Caco-2 (cell line): ENCODE measurements around the gene ITLN2. TPM values are rescaled to one million over a fixed set of nuclear protein-coding genes. Genes with fewer than 3 reads are reported as not detected.
"Not testable (repeated sequence)": the region's sequence is repeated elsewhere in the genome, so short reads cannot be mapped to it uniquely, and the experiment has no call there.

Source experiments
- BruUV-seq: library from RNA; stranded (reverse); fragments of 400-500 nt; replicated peaks from 2 replicates; lab custom pipeline; 2021; lab: Mats Ljungman, UMichigan
- CTCF ChIA-PET: fragments of 300-600 bp; sonication (Branson Sonifier 250); formaldehyde crosslinking; loops from one replicate; lab custom pipeline; 2022; ENCODE audit warnings: antibody characterized with exemption; lab: Charles Lee
- POLR2A ChIA-PET: fragments of 300-600 bp; sonication (Branson Sonifier 250); formaldehyde crosslinking; loops from one replicate; lab custom pipeline; 2022; ENCODE audit warnings: antibody characterized with exemption; lab: Charles Lee
- DNase-seq, 2 experiments: peaks; one replicate each; pipeline versions ENCODE4 v3.0.0 to v3.0.0-alpha.2; 2020 to 2022
- H3K27me3 ChIP-seq: replicated peaks from 2 replicates; pipeline ENCODE4 v1.6.0; 2011; ENCODE audit warnings: low read length; ENCODE audit not compliant: control insufficient read depth, insufficient read depth
- H3K36me3 ChIP-seq: 2 replicates; pipeline ENCODE4 v1.5.1; 2011; ENCODE audit warnings: low read length; ENCODE audit not compliant: control insufficient read depth, insufficient read depth
- H3K4me1 ChIP-seq: fragments of 250-450 bp; sonication (Bioruptor Pico); 2 replicates; pipeline ENCODE4 v1.5.1; 2020; ENCODE audit warnings: mild to moderate bottlenecking
- H3K4me3 ChIP-seq: 2 replicates; pipeline ENCODE4 v1.5.1; 2011; ENCODE audit warnings: low read depth, mild to moderate bottlenecking, control low read depth, low read length
- H3K9me3 ChIP-seq: fragments of 250-450 bp; sonication (Bioruptor Pico); 2 replicates; pipeline ENCODE4 v1.5.1; 2020; ENCODE audit warnings: mild to moderate bottlenecking, moderate library complexity
- H3K27ac Mint-ChIP-seq: one replicate; pipeline ENCODE4 v1.8.0; 2022; ENCODE audit warnings: mixed read lengths; ENCODE audit not compliant: unreplicated experiment
- H3K27me3 Mint-ChIP-seq: one replicate; pipeline ENCODE4 v1.8.0; 2022; ENCODE audit warnings: mixed read lengths; ENCODE audit not compliant: insufficient read depth, unreplicated experiment
- H3K36me3 Mint-ChIP-seq: one replicate; pipeline ENCODE4 v1.8.0; 2022; ENCODE audit warnings: mild to moderate bottlenecking, mixed read lengths; ENCODE audit not compliant: insufficient read depth, unreplicated experiment
- H3K4me1 Mint-ChIP-seq: one replicate; pipeline ENCODE4 v1.8.0; 2022; ENCODE audit warnings: low read depth, mixed read lengths; ENCODE audit not compliant: unreplicated experiment
- H3K4me3 Mint-ChIP-seq: one replicate; pipeline ENCODE4 v1.8.0; 2022; ENCODE audit warnings: mild to moderate bottlenecking, moderate library complexity, mixed read lengths; ENCODE audit not compliant: unreplicated experiment
- H3K9me3 Mint-ChIP-seq: one replicate; pipeline ENCODE4 v1.8.0; 2022; ENCODE audit warnings: mixed read lengths; ENCODE audit not compliant: unreplicated experiment
- intact Hi-C: fragments of 100-400 bp; cut with micrococcal nuclease; formaldehyde crosslinking; loops from one replicate; pipeline ENCODE4 v1.10.0; 2022; ENCODE audit not compliant: unreplicated experiment
- total RNA-seq: library from RNA; stranded (reverse); gene quantifications from 2 replicates; pipeline ENCODE4 v1.2.3, GENCODE V29; 2022
- TF ChIP-seq, protein P1 (sequence below), 2 experiments: fragments of 200-600 bp in 1 of 2; IDR thresholded peaks; 1 replicate in 1 of 2; 2 replicates in 1 of 2; pipeline versions ENCODE4 v1.5.1 to v1.8.0; 2011 to 2022; ENCODE audit warnings: antibody characterized with exemption in 1 of 2, control low read depth in 1 of 2, inconsistent platforms in 1 of 2, low read depth in 1 of 2, low read length in 1 of 2, mild to moderate bottlenecking in 1 of 2, moderate library complexity in 1 of 2; ENCODE audit not compliant: insufficient read depth in 1 of 2, severe bottlenecking in 1 of 2, unreplicated experiment in 1 of 2

The ITLN2 gene
- total RNA-seq, 1 experiment from 2014 or later: 0.93 TPM

DNA sequence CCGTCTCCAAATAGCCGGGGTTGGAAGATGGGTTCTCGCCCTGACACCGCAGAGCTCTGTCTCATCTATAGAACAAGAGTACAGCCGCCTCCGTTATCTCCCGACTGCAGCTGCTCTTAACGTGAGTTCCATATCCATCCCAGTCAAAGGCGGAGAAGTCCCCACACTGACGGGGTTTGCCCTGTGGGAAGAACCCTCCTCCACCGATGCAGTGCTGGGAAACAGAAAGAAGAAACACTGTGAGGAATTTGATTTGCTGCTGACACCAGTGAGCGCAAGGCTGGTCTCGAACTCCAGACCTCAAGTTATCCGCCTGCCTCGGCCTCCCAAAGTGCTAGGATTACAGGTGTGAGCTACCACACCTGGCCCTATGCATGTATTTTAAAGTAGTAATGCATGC lies 9.5 kb downstream of the ITLN2 start:
- Mint-ChIP-seq H3K4me3 (no peak overlapping the region), H3K27me3 (no peaks in the 10 kb centered on the region), H3K4me1 (peaks cover 27% of the 10 kb centered on the region), H3K27ac (no peak overlapping the region), H3K9me3 (no peaks in the 10 kb centered on the region), H3K36me3 (peaks cover 8% of the 10 kb centered on the region)
- no TSS peak for BruUV-seq
- intact Hi-C loops: no loop called here
- Histone ChIP-seq H3K4me1 (peaks cover 32% of the 10 kb centered on the region), H3K9me3 (peaks cover 3% of the 10 kb centered on the region; the same call in 1 of the 2 replicates), H3K4me3 (no peak overlapping the region), H3K27me3 (no peaks in the 10 kb centered on the region), H3K36me3 (no peaks in the 10 kb centered on the region)
- TF ChIP-seq, protein P1, sequence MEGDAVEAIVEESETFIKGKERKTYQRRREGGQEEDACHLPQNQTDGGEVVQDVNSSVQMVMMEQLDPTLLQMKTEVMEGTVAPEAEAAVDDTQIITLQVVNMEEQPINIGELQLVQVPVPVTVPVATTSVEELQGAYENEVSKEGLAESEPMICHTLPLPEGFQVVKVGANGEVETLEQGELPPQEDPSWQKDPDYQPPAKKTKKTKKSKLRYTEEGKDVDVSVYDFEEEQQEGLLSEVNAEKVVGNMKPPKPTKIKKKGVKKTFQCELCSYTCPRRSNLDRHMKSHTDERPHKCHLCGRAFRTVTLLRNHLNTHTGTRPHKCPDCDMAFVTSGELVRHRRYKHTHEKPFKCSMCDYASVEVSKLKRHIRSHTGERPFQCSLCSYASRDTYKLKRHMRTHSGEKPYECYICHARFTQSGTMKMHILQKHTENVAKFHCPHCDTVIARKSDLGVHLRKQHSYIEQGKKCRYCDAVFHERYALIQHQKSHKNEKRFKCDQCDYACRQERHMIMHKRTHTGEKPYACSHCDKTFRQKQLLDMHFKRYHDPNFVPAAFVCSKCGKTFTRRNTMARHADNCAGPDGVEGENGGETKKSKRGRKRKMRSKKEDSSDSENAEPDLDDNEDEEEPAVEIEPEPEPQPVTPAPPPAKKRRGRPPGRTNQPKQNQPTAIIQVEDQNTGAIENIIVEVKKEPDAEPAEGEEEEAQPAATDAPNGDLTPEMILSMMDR (IDR thresholded peaks at IDR 0.05; ENCODE audit: insufficient read depth in 1 of 2, low read depth in 1 of 2, low read length in 1 of 2, severe bottlenecking in 1 of 2, unreplicated experiment in 1 of 2): no peak
- DNase-seq: no peak
- ChIA-PET CTCF (interaction anchor here (0.7 kb wide), 1 partner anchor 110 kb away, joined by 3 read pairs; no protein-coding TSS in a partner anchor), POLR2A (no interaction called here)

DNA sequence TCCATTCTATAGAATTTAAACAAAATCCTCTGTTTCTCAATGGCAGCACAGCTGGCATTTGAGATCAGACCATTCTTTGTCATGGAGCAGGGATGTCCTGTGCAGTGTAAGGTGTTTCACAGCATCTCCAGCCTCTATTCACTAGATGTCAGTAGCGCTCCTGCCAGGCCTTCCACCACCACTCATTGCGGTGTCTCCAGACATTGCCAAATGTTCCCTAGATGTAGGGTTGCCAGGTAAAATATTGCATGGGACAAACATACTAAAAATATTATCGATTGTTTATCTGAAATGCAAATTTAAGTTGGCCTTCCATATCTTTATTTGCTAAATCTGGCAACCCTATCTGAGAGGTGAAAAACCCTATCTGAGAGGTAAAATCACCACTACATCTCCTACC lies 11.7 kb downstream of the ITLN2 start:
- TF ChIP-seq, protein P1 (IDR thresholded peaks at IDR 0.05; ENCODE audit: insufficient read depth in 1 of 2, low read depth in 1 of 2, low read length in 1 of 2, severe bottlenecking in 1 of 2, unreplicated experiment in 1 of 2): peak in 1 of 2 experiments; percentile 41
- H3K36me3 Mint-ChIP-seq: peaks cover 1% of the 10 kb centered on the region
- intact Hi-C loops: loop anchor here (1.0 kb wide), 2 partner anchors 8 to 47 kb away; no protein-coding TSS in a partner anchor
- no TSS peak for BruUV-seq
- H3K4me3 ChIP-seq: no peak overlapping the region
- H3K4me1 Mint-ChIP-seq: peaks cover 14% of the 10 kb centered on the region
- H3K27ac Mint-ChIP-seq: no peak overlapping the region
- peak; percentile 54 to 59 for DNase-seq
- no peaks in the 10 kb centered on the region for H3K27me3 Mint-ChIP-seq
- H3K36me3 ChIP-seq: no peaks in the 10 kb centered on the region
- CTCF ChIA-PET: interaction anchor here (0.7 to 2.0 kb wide), 3 partner anchors 11 to 52 kb away, joined by 3 to 11 read pairs (median 3); partner anchors contain the start of gene ITLN2
- no peak overlapping the region for H3K4me3 Mint-ChIP-seq
- H3K4me1 ChIP-seq: peaks cover 13% of the 10 kb centered on the region
- POLR2A ChIA-PET: no interaction called here
- H3K9me3 Mint-ChIP-seq: peaks cover 10% of the 10 kb centered on the region
- H3K27me3 ChIP-seq: no peaks in the 10 kb centered on the region
- 0 out of 2 replicates have a peak, but pooled peaks cover 3% of the 10 kb centered on the region for H3K9me3 ChIP-seq

DNA sequence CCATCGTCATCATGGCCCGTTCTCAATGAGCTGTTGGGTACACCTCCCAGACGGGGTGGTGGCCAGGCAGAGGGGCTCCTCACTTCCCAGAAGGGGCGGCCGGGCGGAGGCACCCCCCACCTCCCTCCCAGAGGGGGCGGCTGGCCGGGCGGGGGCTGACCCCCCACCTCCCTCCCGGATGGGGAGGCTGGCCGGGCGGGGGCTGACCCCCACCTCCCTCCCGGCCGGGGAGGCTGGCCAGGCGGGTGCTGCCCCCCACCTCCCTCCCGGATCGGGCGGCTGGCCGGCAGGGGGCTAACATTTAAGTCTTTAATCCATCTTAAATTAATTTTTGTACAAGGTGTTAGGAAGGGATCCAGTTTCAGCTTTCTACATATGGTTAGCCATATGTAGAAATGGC lies 17.9 kb downstream of the ITLN2 start:
- H3K27ac Mint-ChIP-seq, DNase-seq, H3K27me3 ChIP-seq, H3K36me3 Mint-ChIP-seq, H3K4me3 Mint-ChIP-seq, H3K4me3 ChIP-seq, H3K4me1 ChIP-seq, POLR2A ChIA-PET, H3K27me3 Mint-ChIP-seq, H3K4me1 Mint-ChIP-seq, CTCF ChIA-PET, H3K9me3 ChIP-seq, BruUV-seq, H3K36me3 ChIP-seq, intact Hi-C loops: not testable (repeated sequence)
- peaks cover 10% of the 10 kb centered on the region for H3K9me3 Mint-ChIP-seq
